Measurements from ENCODE around the gene C12orf76. TPM values are rescaled to one million over a fixed set of nuclear protein-coding genes. Genes with fewer than 3 reads are reported as not detected.
"Not testable (repeated sequence)": the region's sequence is repeated elsewhere in the genome, so short reads cannot be mapped to it uniquely, and the experiment has no call there.

C12orf76 gene
- polyA plus RNA-seq, 3 donors, result 9.3 to 19.4 (median 10.6) TPM

- peaks cover 40% of the 10 kb centered on the region for H3K4me1 Mint-ChIP-seq
- no peak overlapping the region for H3K4me3 Mint-ChIP-seq
- H3K27me3 Mint-ChIP-seq (ENCODE audit: low read depth in 3 of 3), result no peaks in the 10 kb centered on the region
- Histone ChIP-seq H4K20me1 (ENCODE audit: insufficient read depth, low read length) (peaks cover 6% of the 10 kb centered on the region), H3K9me3 (replicated peaks in 1 of 2; ENCODE audit: control insufficient read depth in 1 of 2, insufficient read depth in 1 of 2, low read length in 2 of 2) (no peaks in the 10 kb centered on the region), H3K4me1 (ENCODE audit: control insufficient read depth in 1 of 2, insufficient read depth in 2 of 2, low read length in 2 of 2) (peaks cover 31 to 38% of the 10 kb centered on the region in 2 donors), H3K27me3 (ENCODE audit: control insufficient read depth in 2 of 2, insufficient read depth in 2 of 2, low read length in 2 of 2) (no peaks in the 10 kb centered on the region), H3K36me3 (replicated peaks in 1 of 2; ENCODE audit: control insufficient read depth in 1 of 2, insufficient read depth in 2 of 2, low read length in 2 of 2) (no peaks in the 10 kb centered on the region), H3K79me2 (ENCODE audit: insufficient read depth, low read length) (peaks cover 23% of the 10 kb centered on the region), H3K4me3 (replicated peaks in 1 of 3; ENCODE audit: low read depth in 2 of 3, low read length in 3 of 3) (no peak overlapping the region), H2AFZ (ENCODE audit: insufficient read depth, low read depth, low read length, poor library complexity, severe bottlenecking) (no peak overlapping the region), H3K4me2 (replicated peaks; ENCODE audit: extremely low read depth, low read length, poor library complexity, severe bottlenecking) (no peak overlapping the region), H3K27ac (ENCODE audit: low read depth in 1 of 2, low read length in 2 of 2) (no peak overlapping the region), H3K9ac (ENCODE audit: insufficient read depth, low read length, poor library complexity, severe bottlenecking) (no peak overlapping the region)
- H3K9me3 Mint-ChIP-seq, result peaks cover 0 to 2% (median 0%) of the 10 kb centered on the region in 7 donors
- TF ChIP-seq CTCF (IDR thresholded peaks at IDR 0.05), result no peak
- peaks cover 0 to 7% of the 10 kb centered on the region in 2 donors for H3K36me3 Mint-ChIP-seq
- WGBS (ENCODE audit: insufficient coverage), result 100% methylated on average over 1 of the region's 6 CpGs
- H3K27ac Mint-ChIP-seq, result no peak overlapping the region
- intact Hi-C loops (cut with micrococcal nuclease), result loop anchor here in 1 of 2 donors (10.0 kb wide), 1 partner anchor 74 kb away; the partner anchor contains the start of gene IFT81
- no peak for DNase-seq
These were observed 2.6 kb upstream of the C12orf76 start for GRCh38 chr12:110050927-110051326.

- not testable (repeated sequence) for H3K9me3 Mint-ChIP-seq; H4K20me1 ChIP-seq (ENCODE audit: insufficient read depth, low read length); H3K4me3 Mint-ChIP-seq; H3K9ac ChIP-seq (ENCODE audit: insufficient read depth, low read length, poor library complexity, severe bottlenecking); H3K27me3 ChIP-seq (ENCODE audit: control insufficient read depth in 2 of 2, insufficient read depth in 2 of 2, low read length in 2 of 2); DNase-seq; H3K27me3 Mint-ChIP-seq (ENCODE audit: low read depth in 3 of 3); H3K4me2 ChIP-seq (replicated peaks; ENCODE audit: extremely low read depth, low read length, poor library complexity, severe bottlenecking); H3K36me3 ChIP-seq (replicated peaks in 1 of 2; ENCODE audit: control insufficient read depth in 1 of 2, insufficient read depth in 2 of 2, low read length in 2 of 2); H3K4me3 ChIP-seq (replicated peaks in 1 of 3; ENCODE audit: low read depth in 2 of 3, low read length in 3 of 3); H3K36me3 Mint-ChIP-seq; H2AFZ ChIP-seq (ENCODE audit: insufficient read depth, low read depth, low read length, poor library complexity, severe bottlenecking); H3K9me3 ChIP-seq (replicated peaks in 1 of 2; ENCODE audit: control insufficient read depth in 1 of 2, insufficient read depth in 1 of 2, low read length in 2 of 2)
- H3K4me1 Mint-ChIP-seq, result peaks cover 30% of the 10 kb centered on the region
- Histone ChIP-seq H3K27ac (ENCODE audit: low read depth in 1 of 2, low read length in 2 of 2) (peak overlapping the region in 1 of 2 donors; percentile 88), H3K79me2 (ENCODE audit: insufficient read depth, low read length) (peaks cover 35% of the 10 kb centered on the region), H3K4me1 (ENCODE audit: control insufficient read depth in 1 of 2, insufficient read depth in 2 of 2, low read length in 2 of 2) (peaks cover 24 to 29% of the 10 kb centered on the region in 2 donors)
- 100% methylated on average over 3 of the region's 9 CpGs for WGBS (ENCODE audit: insufficient coverage)
- peak overlapping the region in 6 of 7 donors; percentile 96 to 99 (median 99) for H3K27ac Mint-ChIP-seq
- intact Hi-C loops (cut with micrococcal nuclease), result loop anchor here (10.0 kb wide), 1 partner anchor 75 kb away; the partner anchor contains the start of gene IFT81 (in 2 of the 2)
These were observed 1.3 kb upstream of the C12orf76 start for GRCh38 chr12:110049666-110050065.

- Histone ChIP-seq H3K4me1 (ENCODE audit: control insufficient read depth in 1 of 2, insufficient read depth in 2 of 2, low read length in 2 of 2) (peaks cover 24 to 29% of the 10 kb centered on the region in 2 donors), H3K79me2 (ENCODE audit: insufficient read depth, low read length) (peaks cover 35% of the 10 kb centered on the region), H3K4me2 (replicated peaks; ENCODE audit: extremely low read depth, low read length, poor library complexity, severe bottlenecking) (peak overlapping the region; percentile 85), H3K4me3 (replicated peaks in 1 of 3; ENCODE audit: low read depth in 2 of 3, low read length in 3 of 3) (peak overlapping the region; percentile 50 to 84 (median 57)), H3K27ac (ENCODE audit: low read depth in 1 of 2, low read length in 2 of 2) (peak overlapping the region; percentile 82 to 88), H2AFZ (ENCODE audit: insufficient read depth, low read depth, low read length, poor library complexity, severe bottlenecking) (peak overlapping the region; percentile 94), H3K9ac (ENCODE audit: insufficient read depth, low read length, poor library complexity, severe bottlenecking) (peak overlapping the region; percentile 68)
- DNase-seq, result peak; percentile 30 to 61 (median 50)
- not testable (repeated sequence) for H3K9me3 Mint-ChIP-seq; H3K27me3 Mint-ChIP-seq (ENCODE audit: low read depth in 3 of 3); H3K27me3 ChIP-seq (ENCODE audit: control insufficient read depth in 2 of 2, insufficient read depth in 2 of 2, low read length in 2 of 2); H3K36me3 ChIP-seq (replicated peaks in 1 of 2; ENCODE audit: control insufficient read depth in 1 of 2, insufficient read depth in 2 of 2, low read length in 2 of 2); H3K9me3 ChIP-seq (replicated peaks in 1 of 2; ENCODE audit: control insufficient read depth in 1 of 2, insufficient read depth in 1 of 2, low read length in 2 of 2); H4K20me1 ChIP-seq (ENCODE audit: insufficient read depth, low read length); H3K36me3 Mint-ChIP-seq
- Mint-ChIP-seq H3K4me1 (peaks cover 30% of the 10 kb centered on the region), H3K27ac (peak overlapping the region; percentile 96 to 100 (median 99)), H3K4me3 (peak overlapping the region; percentile 80 to 98)
- intact Hi-C loops (cut with micrococcal nuclease), result loop anchor here in 1 of 2 donors (10.0 kb wide), 1 partner anchor 76 kb away; the partner anchor contains the start of gene IFT81
- 30% methylated on average over 7 of the region's 11 CpGs for WGBS (ENCODE audit: insufficient coverage)
These were observed 712 bp upstream of the C12orf76 start for GRCh38 chr12:110049034-110049433.

Measured in CD14-positive monocyte (primary cell).